Nephron progenitor cell (in vitro differentiated cells): ENCODE data around the gene AADAT.
"Not testable (repeated sequence)": the region's sequence is repeated elsewhere in the genome, so short reads cannot be mapped to it uniquely, and the experiment has no call there.

Experiments
- DNase-seq: peaks from one replicate; pipeline ENCODE4 v3.0.0; 2021
- H3K27ac Mint-ChIP-seq: 2 replicates; pipeline ENCODE4 v1.8.0; 2021; ENCODE audit warnings: mild to moderate bottlenecking, moderate library complexity, mixed read lengths
- H3K27me3 Mint-ChIP-seq: 2 replicates; pipeline ENCODE4 v1.8.0; 2021; ENCODE audit warnings: mild to moderate bottlenecking, low read depth, mixed read lengths; ENCODE audit not compliant: poor library complexity
- H3K36me3 Mint-ChIP-seq: 2 replicates; pipeline ENCODE4 v1.8.0; 2021; ENCODE audit warnings: low read depth, mixed read lengths
- H3K4me1 Mint-ChIP-seq: 2 replicates; pipeline ENCODE4 v1.8.0; 2021; ENCODE audit warnings: mixed read lengths
- H3K4me3 Mint-ChIP-seq: 2 replicates; pipeline ENCODE4 v1.8.0; 2021; ENCODE audit warnings: mild to moderate bottlenecking, moderate library complexity, mixed read lengths
- H3K9me3 Mint-ChIP-seq: 2 replicates; pipeline ENCODE4 v1.8.0; 2021; ENCODE audit warnings: mild to moderate bottlenecking, moderate library complexity, mixed read lengths
- CTCF ChIP-seq: fragments of 200-600 bp; sonication (generic); IDR thresholded peaks from 2 replicates; pipeline ENCODE4 v1.5.0; 2021; ENCODE audit warnings: antibody characterized with exemption

AADAT gene

GRCh38 chr4:170111546-170111945 is 21.8 kb upstream of the AADAT start:
- H3K27me3 Mint-ChIP-seq = peaks cover under 1% of the 10 kb centered on the region
- DNase-seq = no peak
- H3K4me3 Mint-ChIP-seq = no peak overlapping the region
- H3K27ac Mint-ChIP-seq = no peak overlapping the region
- TF ChIP-seq CTCF = no peak
- peaks cover 3% of the 10 kb centered on the region for H3K9me3 Mint-ChIP-seq
- H3K36me3 Mint-ChIP-seq = no peaks in the 10 kb centered on the region
- peaks cover 34% of the 10 kb centered on the region for H3K4me1 Mint-ChIP-seq

DNA sequence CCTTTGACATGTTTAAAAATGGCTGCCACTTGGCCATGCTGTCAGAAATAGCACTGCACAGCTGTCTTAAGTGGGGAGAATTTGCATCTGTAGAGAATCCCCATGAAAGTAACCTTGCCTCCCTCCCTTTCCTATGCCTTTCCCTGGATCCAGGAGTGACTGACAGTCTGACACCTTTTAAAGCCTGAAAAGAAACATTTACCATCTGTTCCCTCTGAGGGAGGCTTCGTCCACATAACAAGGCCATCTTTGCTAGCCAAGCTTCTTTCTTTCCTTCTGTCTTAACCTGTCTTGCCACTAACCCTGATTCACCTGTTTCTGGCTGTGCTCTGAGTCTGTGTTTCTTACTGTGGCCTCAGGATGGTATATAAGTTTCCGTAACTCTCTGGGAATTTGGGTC is 21.3 kb upstream of the AADAT start:
- Mint-ChIP-seq H3K9me3 (no peaks in the 10 kb centered on the region), H3K4me1 (peaks cover 34% of the 10 kb centered on the region), H3K27me3 (peaks cover 3% of the 10 kb centered on the region), H3K27ac (peak overlapping the region; percentile 62), H3K36me3 (no peaks in the 10 kb centered on the region), H3K4me3 (peak overlapping the region; percentile 5)
- no peak for TF ChIP-seq CTCF
- no peak for DNase-seq

GRCh38 chr4:170110285-170110672 is 20.5 kb upstream of the AADAT start:
- peak overlapping the region; percentile 34 for H3K27ac Mint-ChIP-seq
- no peaks in the 10 kb centered on the region for H3K9me3 Mint-ChIP-seq
- no peaks in the 10 kb centered on the region for H3K36me3 Mint-ChIP-seq
- DNase-seq = no peak
- H3K4me3 Mint-ChIP-seq = no peak overlapping the region
- H3K27me3 Mint-ChIP-seq = peaks cover 3% of the 10 kb centered on the region
- peaks cover 34% of the 10 kb centered on the region for H3K4me1 Mint-ChIP-seq
- TF ChIP-seq CTCF = no peak

GRCh38 chr4:170109586-170110284 is 20.0 kb upstream of the AADAT start:
- H3K27me3 Mint-ChIP-seq = peaks cover 3% of the 10 kb centered on the region
- DNase-seq = no peak
- H3K4me3 Mint-ChIP-seq = no peak overlapping the region
- peaks cover 34% of the 10 kb centered on the region for H3K4me1 Mint-ChIP-seq
- TF ChIP-seq CTCF = no peak
- peak overlapping the region; percentile 34 for H3K27ac Mint-ChIP-seq
- H3K36me3 Mint-ChIP-seq = no peaks in the 10 kb centered on the region
- no peaks in the 10 kb centered on the region for H3K9me3 Mint-ChIP-seq

DNA sequence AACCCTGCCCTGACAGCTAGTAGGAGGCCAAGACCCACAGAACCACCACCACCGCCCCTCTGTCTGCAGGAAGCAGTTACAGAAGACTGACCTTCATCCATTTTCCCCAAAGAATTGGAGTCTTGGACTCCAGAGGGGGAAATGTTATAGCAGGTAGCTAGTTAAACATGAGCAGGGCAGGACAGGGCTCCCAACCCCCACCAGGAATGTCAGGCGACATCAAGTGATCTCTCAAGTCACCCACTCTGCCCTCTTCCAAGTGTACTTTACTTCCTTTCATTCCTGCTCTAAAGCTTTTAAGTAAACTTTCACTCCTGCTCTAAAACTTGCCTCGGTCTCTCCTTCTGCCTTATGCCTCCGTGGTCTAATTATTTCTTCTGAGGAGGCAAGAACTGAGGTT is 17.1 kb upstream of the AADAT start:
- Mint-ChIP-seq H3K27ac (peak overlapping the region; percentile 38), H3K4me3 (no peak overlapping the region), H3K27me3 (peaks cover 3% of the 10 kb centered on the region), H3K4me1 (peaks cover 32% of the 10 kb centered on the region), H3K36me3 (no peaks in the 10 kb centered on the region), H3K9me3 (no peaks in the 10 kb centered on the region)
- DNase-seq = no peak
- TF ChIP-seq CTCF = no peak

GRCh38 chr4:170102426-170102825 is 12.7 kb upstream of the AADAT start:
- Mint-ChIP-seq H3K36me3 (no peaks in the 10 kb centered on the region), H3K4me3 (no peak overlapping the region), H3K27me3 (peaks cover 5% of the 10 kb centered on the region), H3K27ac (no peak overlapping the region), H3K9me3 (peaks cover 15% of the 10 kb centered on the region), H3K4me1 (peaks cover 6% of the 10 kb centered on the region)
- TF ChIP-seq CTCF = no peak
- no peak for DNase-seq

DNA sequence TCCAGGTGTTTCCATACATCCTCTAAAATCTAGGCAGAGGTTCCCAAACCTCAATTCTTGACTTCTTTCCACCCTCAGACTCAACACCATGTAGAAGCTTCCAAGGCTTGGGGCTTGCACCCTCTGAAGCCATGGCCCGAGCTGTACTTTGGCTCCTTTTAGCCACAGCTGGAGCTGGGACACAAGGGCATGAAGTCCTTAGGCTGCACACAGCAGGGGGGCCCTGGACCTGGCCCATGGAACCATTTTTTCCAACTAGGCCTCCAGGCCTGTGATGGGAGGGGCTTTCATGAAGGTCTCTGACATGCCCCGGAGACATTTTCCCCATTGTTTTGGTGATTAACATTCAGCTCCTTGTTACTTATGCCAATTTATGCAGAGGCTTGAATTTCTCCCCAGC is 8.4 kb upstream of the AADAT start:
- peaks cover 12% of the 10 kb centered on the region for H3K4me1 Mint-ChIP-seq
- not testable (repeated sequence) for H3K27ac Mint-ChIP-seq, H3K4me3 Mint-ChIP-seq, H3K36me3 Mint-ChIP-seq, H3K27me3 Mint-ChIP-seq, DNase-seq
- peaks cover 15% of the 10 kb centered on the region for H3K9me3 Mint-ChIP-seq
